ENCODE data around the gene POGZ.
A peak's percentile ranks its signal among the peaks of the same experiment; 100 is the strongest.
"Not testable (repeated sequence)": the region's sequence is repeated elsewhere in the genome, so short reads cannot be mapped to it uniquely, and the experiment has no call there.

The POGZ gene

DNA sequence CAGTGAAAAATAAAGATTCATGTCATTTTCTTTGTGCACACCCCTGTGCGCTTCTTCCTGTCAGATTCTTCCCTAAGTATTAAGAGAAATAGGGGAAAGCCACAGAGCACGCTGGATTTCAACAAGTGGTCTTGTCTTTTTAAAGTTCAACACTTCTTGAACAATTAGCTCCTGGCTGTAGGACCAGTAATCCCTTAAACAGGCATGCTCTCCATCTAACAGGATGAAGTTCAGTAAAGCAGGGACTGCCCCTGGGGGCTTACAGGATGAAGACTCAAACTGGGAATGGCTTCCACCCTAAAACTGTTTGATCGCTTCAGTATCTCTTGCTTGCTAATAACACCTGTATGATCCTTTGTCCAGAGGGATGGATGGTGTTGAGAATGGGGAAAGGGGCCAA is 55.7 kb downstream of the POGZ start:
- H3K36me3 ChIP-seq (ENCODE audit: control insufficient read depth in 1 of 2, insufficient read depth in 2 of 2, low read length in 2 of 2): peaks cover 48 to 70% of the 10 kb centered on the region in 2 donors
- no peaks in the 10 kb centered on the region for H3K27me3 ChIP-seq (ENCODE audit: control insufficient read depth in 1 of 2, insufficient read depth in 2 of 2, low read length in 2 of 2)
- H3K9me3 ChIP-seq (ENCODE audit: control insufficient read depth in 1 of 2, low read length in 2 of 2): no peaks in the 10 kb centered on the region

DNA sequence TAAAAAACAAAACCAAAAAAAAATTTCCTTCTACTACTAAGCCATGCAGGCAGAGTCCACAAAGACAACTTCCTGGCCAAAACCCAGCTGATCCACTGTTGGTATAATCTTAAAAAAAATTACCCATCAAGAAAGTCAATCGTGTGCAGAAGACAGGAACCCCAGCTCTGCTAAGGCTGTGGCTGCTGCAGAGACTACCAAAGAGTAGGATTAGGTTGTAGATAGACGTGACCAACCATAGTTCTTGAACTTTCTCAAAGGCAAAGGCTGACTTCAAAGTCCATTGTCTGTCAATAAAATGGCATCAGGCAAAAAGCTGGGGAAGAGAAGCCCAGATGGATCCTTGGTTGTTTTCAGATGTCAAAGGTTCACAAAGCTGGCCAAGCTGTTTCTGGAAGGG is 56.5 kb downstream of the POGZ start:
- H3K9ac ChIP-seq (ENCODE audit: low read depth in 1 of 2, low read length in 2 of 2): no peak overlapping the region
- no peaks in the 10 kb centered on the region for H3K9me3 ChIP-seq (ENCODE audit: control insufficient read depth in 1 of 2, low read length in 2 of 2)
- no peak overlapping the region for H3K4me3 ChIP-seq (ENCODE audit: low read depth in 1 of 2, low read length in 2 of 2)
- H3K36me3 ChIP-seq (ENCODE audit: control insufficient read depth in 1 of 2, insufficient read depth in 2 of 2, low read length in 2 of 2): peaks cover 41 to 62% of the 10 kb centered on the region in 2 donors
- no peaks in the 10 kb centered on the region for H3K27me3 ChIP-seq (ENCODE audit: control insufficient read depth in 1 of 2, insufficient read depth in 2 of 2, low read length in 2 of 2)
- no peak overlapping the region for H3K27ac ChIP-seq (ENCODE audit: low read depth, low read length)
- peaks cover 11 to 12% of the 10 kb centered on the region in 2 donors for H3K4me1 ChIP-seq (ENCODE audit: control insufficient read depth in 1 of 2, insufficient read depth in 2 of 2, low read length in 2 of 2)

More for the DNA sequence above, 55.7 kb downstream of the POGZ start:
- Histone ChIP-seq H3K4me3 (ENCODE audit: low read depth in 1 of 2, low read length in 2 of 2) (no peak overlapping the region), H3K27ac (ENCODE audit: low read depth, low read length) (no peak overlapping the region), H3K9ac (ENCODE audit: low read depth in 1 of 2, low read length in 2 of 2) (no peak overlapping the region), H3K4me1 (ENCODE audit: control insufficient read depth in 1 of 2, insufficient read depth in 2 of 2, low read length in 2 of 2) (peaks cover 11 to 12% of the 10 kb centered on the region in 2 donors)

DNA sequence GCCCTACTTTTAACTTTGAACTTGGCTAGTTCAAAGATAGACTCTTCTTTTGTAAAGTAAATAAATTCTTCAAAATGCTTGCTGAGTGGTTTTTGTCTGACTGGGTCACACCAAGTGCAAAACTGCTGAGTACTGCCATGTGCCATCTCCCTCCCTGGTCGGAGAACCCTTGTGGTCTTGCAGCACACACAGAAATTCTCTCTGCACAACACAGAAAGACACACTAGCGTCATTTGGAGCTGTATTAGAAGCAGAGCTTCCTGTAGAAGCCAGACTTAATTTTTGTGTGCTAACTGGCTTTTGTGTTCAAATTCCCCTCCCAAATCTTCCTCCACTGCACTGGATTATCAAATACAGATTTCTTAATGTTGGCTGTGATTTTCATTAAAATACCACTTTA is 57.4 kb downstream of the POGZ start:
- Histone ChIP-seq H3K4me1 (ENCODE audit: control insufficient read depth in 1 of 2, insufficient read depth in 2 of 2, low read length in 2 of 2) (peaks cover 11 to 12% of the 10 kb centered on the region in 2 donors), H3K9ac (ENCODE audit: low read depth in 1 of 2, low read length in 2 of 2) (no peak overlapping the region), H3K36me3 (ENCODE audit: control insufficient read depth in 1 of 2, insufficient read depth in 2 of 2, low read length in 2 of 2) (peaks cover 35 to 53% of the 10 kb centered on the region in 2 donors), H3K27ac (ENCODE audit: low read depth, low read length) (no peak overlapping the region), H3K27me3 (ENCODE audit: control insufficient read depth in 1 of 2, insufficient read depth in 2 of 2, low read length in 2 of 2) (no peaks in the 10 kb centered on the region), H3K4me3 (ENCODE audit: low read depth in 1 of 2, low read length in 2 of 2) (no peak overlapping the region), H3K9me3 (ENCODE audit: control insufficient read depth in 1 of 2, low read length in 2 of 2) (no peaks in the 10 kb centered on the region)

DNA sequence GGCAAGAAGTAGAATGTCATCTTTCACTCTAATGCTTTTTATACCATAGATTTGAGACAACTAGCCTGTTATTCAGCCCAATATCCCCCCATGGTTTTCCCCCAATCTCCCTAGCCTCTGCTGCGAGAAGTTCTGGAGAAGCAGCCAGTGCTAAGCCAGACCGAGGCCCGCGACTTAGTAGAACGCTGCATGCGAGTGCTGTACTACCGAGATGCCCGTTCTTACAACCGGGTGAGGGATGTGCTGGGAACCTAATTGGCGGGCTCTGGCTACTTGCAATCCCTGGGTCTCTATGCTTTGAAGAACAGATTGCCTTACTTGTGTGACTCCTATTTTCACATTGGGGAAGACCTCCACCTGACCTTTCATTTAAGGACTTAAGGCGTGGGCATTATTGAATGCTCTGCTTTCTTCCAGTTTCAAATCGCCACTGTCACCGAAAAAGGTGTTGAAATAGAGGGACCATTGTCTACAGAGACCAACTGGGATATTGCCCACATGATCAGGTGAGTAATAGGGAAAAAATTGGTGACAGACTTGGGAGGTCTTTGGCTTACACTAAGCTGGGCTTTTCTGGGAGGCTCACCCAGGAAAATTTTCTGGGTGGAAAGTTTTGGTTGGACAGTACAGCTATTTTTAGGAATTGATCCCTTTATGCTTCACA is 58.0 kb downstream of the POGZ start:
- peaks cover 30 to 47% of the 10 kb centered on the region in 2 donors for H3K36me3 ChIP-seq (ENCODE audit: control insufficient read depth in 1 of 2, insufficient read depth in 2 of 2, low read length in 2 of 2)
- peaks cover 11 to 12% of the 10 kb centered on the region in 2 donors for H3K4me1 ChIP-seq (ENCODE audit: control insufficient read depth in 1 of 2, insufficient read depth in 2 of 2, low read length in 2 of 2)
- H3K9ac ChIP-seq (ENCODE audit: low read depth in 1 of 2, low read length in 2 of 2): no peak overlapping the region
- no peaks in the 10 kb centered on the region for H3K27me3 ChIP-seq (ENCODE audit: control insufficient read depth in 1 of 2, insufficient read depth in 2 of 2, low read length in 2 of 2)
- H3K9me3 ChIP-seq (ENCODE audit: control insufficient read depth in 1 of 2, low read length in 2 of 2): no peaks in the 10 kb centered on the region
- H3K4me3 ChIP-seq (ENCODE audit: low read depth in 1 of 2, low read length in 2 of 2): no peak overlapping the region
- no peak overlapping the region for H3K27ac ChIP-seq (ENCODE audit: low read depth, low read length)

DNA sequence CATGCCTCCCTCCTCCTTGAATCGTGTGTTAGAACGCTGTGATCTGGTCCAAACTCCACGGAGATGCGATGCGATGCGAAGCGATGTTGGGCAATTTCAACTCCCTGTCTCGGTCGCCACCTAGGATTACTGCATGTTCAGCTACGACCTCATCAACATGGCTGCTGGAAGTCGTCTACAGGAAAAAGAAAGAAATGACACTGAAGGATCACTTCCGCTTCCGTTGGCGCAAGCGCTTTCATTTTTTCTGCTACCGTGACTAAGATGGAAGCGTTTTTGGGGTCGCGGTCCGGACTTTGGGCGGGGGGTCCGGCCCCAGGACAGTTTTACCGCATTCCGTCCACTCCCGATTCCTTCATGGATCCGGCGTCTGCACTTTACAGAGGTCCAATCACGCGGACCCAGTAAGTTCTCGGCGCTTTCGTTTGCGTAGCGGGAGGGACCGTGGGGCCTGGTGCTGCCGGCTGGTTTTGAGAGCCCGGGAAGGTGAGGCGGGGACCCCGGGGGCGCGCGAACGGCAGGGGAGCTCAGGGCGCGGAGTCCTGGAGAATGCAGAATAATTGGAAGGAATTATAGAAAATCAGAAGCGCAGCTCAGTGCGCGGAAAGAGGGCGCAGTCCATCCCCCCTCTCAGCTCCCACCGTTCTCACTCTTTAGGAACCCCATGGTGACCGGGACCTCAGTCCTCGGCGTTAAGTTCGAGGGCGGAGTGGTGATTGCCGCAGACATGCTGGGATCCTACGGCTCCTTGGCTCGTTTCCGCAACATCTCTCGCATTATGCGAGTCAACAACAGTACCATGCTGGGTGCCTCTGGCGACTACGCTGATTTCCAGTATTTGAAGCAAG is 59.7 kb downstream of the POGZ start, which contains the start of gene PSMB4:
PSMB4 (plus strand) TSS at position 250 of the 848 bp plus-strand sequence; CDS start at position 265, 15 bp downstream.
- Histone ChIP-seq H3K27ac (ENCODE audit: low read depth, low read length) (peak within 1 kb of the TSS; percentile 57), H3K36me3 (ENCODE audit: control insufficient read depth in 1 of 2, insufficient read depth in 2 of 2, low read length in 2 of 2) (peaks cover 17 to 30% of the 10 kb centered on the region in 2 donors), H3K4me3 (ENCODE audit: low read depth in 1 of 2, low read length in 2 of 2) (peak within 1 kb of the TSS; percentile 92 to 99), H3K9ac (ENCODE audit: low read depth in 1 of 2, low read length in 2 of 2) (peak within 1 kb of the TSS; percentile 84 to 93), H3K4me1 (ENCODE audit: control insufficient read depth in 1 of 2, insufficient read depth in 2 of 2, low read length in 2 of 2) (peaks cover 11 to 12% of the 10 kb centered on the region in 2 donors), H3K27me3 (ENCODE audit: control insufficient read depth in 1 of 2, insufficient read depth in 2 of 2, low read length in 2 of 2) (no peaks in the 10 kb centered on the region), H3K9me3 (ENCODE audit: control insufficient read depth in 1 of 2, low read length in 2 of 2) (no peaks in the 10 kb centered on the region)

DNA sequence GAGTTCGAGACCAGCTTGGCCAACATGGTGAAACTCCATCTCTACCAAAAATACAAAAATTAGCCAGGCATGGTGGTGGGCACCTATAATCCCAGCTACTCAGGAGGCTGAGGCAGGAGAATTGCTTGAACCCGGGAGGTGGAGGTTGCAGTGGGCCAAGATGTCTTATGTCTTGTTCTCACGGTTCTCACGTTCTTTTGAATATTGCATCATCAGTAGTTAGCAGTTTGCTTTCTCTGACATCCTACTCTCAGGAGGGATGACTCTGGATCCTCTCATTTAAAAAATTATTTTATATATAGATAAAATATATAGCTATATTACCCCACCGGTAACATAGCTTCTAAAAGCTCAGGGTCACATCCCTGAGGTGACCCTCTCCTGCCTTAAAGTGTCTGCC is 63.0 kb downstream of the POGZ start:
- not testable (repeated sequence) for H3K9ac ChIP-seq (ENCODE audit: low read depth in 1 of 2, low read length in 2 of 2); H3K9me3 ChIP-seq (ENCODE audit: control insufficient read depth in 1 of 2, low read length in 2 of 2); H3K36me3 ChIP-seq (ENCODE audit: control insufficient read depth in 1 of 2, insufficient read depth in 2 of 2, low read length in 2 of 2); H3K27me3 ChIP-seq (ENCODE audit: control insufficient read depth in 1 of 2, insufficient read depth in 2 of 2, low read length in 2 of 2); H3K27ac ChIP-seq (ENCODE audit: low read depth, low read length); H3K4me3 ChIP-seq (ENCODE audit: low read depth in 1 of 2, low read length in 2 of 2)
- peaks cover 11 to 12% of the 10 kb centered on the region in 2 donors for H3K4me1 ChIP-seq (ENCODE audit: control insufficient read depth in 1 of 2, insufficient read depth in 2 of 2, low read length in 2 of 2)

DNA sequence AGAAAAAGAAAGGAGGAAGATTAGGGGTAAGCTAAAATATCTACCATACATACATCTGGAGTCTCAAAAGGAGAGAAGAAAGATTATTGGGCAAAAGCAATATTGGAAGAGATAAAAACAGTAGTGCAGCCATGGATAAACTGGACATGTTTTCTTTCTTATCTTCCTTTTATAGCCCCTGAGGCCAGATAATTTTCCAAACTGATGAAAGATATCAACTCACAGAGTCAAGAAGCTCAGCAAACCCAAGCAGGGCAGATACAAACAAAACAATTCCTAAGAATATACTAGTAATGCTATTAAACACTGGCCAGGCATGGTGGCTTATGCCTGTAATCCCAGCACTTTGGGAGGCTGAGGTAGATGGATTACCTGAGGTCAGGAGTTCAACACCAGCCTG is 65.7 kb downstream of the POGZ start:
- Histone ChIP-seq H3K27ac (ENCODE audit: low read depth, low read length) (no peak overlapping the region), H3K27me3 (ENCODE audit: control insufficient read depth in 1 of 2, insufficient read depth in 2 of 2, low read length in 2 of 2) (no peaks in the 10 kb centered on the region), H3K9ac (ENCODE audit: low read depth in 1 of 2, low read length in 2 of 2) (no peak overlapping the region), H3K9me3 (ENCODE audit: control insufficient read depth in 1 of 2, low read length in 2 of 2) (no peaks in the 10 kb centered on the region), H3K4me3 (ENCODE audit: low read depth in 1 of 2, low read length in 2 of 2) (no peak overlapping the region), H3K4me1 (ENCODE audit: control insufficient read depth in 1 of 2, insufficient read depth in 2 of 2, low read length in 2 of 2) (no peaks in the 10 kb centered on the region), H3K36me3 (ENCODE audit: control insufficient read depth in 1 of 2, insufficient read depth in 2 of 2, low read length in 2 of 2) (no peaks in the 10 kb centered on the region)

DNA sequence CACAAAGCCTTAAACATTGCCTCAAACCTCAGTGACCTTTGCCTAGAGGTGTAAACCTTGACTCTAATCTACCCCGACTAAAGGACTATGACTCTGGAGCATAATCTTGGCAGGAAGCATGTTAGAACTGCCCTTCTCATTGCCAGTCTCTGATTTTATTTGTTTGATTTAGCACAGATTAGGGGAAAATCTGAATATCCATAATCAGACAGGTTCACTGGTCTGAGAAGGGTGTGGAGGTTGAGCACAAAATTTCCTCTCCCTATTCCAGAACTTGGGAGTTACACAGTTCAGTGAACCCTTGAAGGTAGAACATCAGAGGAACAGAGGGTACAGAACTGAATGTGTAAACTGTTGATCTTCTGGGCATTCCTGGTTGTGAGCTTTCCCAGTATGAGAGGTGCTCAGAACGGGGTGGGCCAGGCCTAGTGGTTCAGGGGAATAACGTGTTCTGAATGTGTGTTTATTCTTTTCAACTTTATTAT is 68.2 kb downstream of the POGZ start:
- no peaks in the 10 kb centered on the region for H3K9me3 ChIP-seq (ENCODE audit: control insufficient read depth in 1 of 2, low read length in 2 of 2)
- no peaks in the 10 kb centered on the region for H3K27me3 ChIP-seq (ENCODE audit: control insufficient read depth in 1 of 2, insufficient read depth in 2 of 2, low read length in 2 of 2)
- no peaks in the 10 kb centered on the region for H3K36me3 ChIP-seq (ENCODE audit: control insufficient read depth in 1 of 2, insufficient read depth in 2 of 2, low read length in 2 of 2)
- H3K4me1 ChIP-seq (ENCODE audit: control insufficient read depth in 1 of 2, insufficient read depth in 2 of 2, low read length in 2 of 2): no peaks in the 10 kb centered on the region
- H3K27ac ChIP-seq (ENCODE audit: low read depth, low read length): no peak overlapping the region
- H3K9ac ChIP-seq (ENCODE audit: low read depth in 1 of 2, low read length in 2 of 2): no peak overlapping the region
- no peak overlapping the region for H3K4me3 ChIP-seq (ENCODE audit: low read depth in 1 of 2, low read length in 2 of 2)

DNA sequence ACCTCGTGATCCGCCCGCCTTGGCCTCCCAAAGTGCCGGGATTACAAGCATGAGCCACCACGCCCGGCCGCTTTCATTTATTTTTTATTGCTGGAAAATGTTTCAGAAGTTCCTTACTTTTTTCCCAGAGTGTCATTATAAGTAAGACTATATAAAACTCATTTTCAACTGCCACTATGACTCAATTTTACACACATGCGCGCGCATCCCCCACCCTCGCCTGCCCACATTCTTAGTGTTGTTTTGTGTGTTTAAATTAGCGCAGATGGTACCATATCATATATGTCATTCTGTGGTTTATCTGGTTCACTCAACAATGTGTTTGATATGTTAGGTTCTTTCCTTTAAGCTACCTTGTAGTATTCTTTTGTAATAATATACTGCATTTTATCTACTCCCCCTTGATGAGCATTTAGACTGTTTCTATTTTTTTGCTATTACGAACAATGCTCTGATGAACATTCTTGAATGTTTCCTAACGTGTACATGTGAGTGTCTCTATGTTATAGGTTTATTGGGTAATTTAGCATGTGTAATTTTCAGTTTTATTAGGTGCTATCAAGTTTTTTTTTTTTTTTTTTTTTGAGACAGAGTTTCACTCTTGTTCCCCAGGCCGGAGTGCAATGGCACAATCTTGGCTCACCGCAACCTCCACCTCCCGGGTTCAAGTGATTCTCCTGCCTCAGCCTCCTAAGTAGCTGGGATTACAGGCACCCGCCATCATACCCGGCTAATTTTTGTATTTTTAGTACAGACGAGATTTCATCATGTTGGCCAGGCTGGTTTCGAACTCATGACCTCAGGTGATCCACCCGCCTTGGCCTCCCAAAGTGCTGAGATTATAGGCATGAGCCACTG is 68.8 kb downstream of the POGZ start:
- not testable (repeated sequence) for H3K36me3 ChIP-seq (ENCODE audit: control insufficient read depth in 1 of 2, insufficient read depth in 2 of 2, low read length in 2 of 2); H3K27ac ChIP-seq (ENCODE audit: low read depth, low read length); H3K27me3 ChIP-seq (ENCODE audit: control insufficient read depth in 1 of 2, insufficient read depth in 2 of 2, low read length in 2 of 2); H3K4me1 ChIP-seq (ENCODE audit: control insufficient read depth in 1 of 2, insufficient read depth in 2 of 2, low read length in 2 of 2); H3K9ac ChIP-seq (ENCODE audit: low read depth in 1 of 2, low read length in 2 of 2); H3K9me3 ChIP-seq (ENCODE audit: control insufficient read depth in 1 of 2, low read length in 2 of 2); H3K4me3 ChIP-seq (ENCODE audit: low read depth in 1 of 2, low read length in 2 of 2)

Measured in duodenal mucosa (tissue), 2 donors.